DMS53 (cell line): ENCODE data around the gene TEDC2.
A peak's percentile ranks its signal among the peaks of the same experiment; 100 is the strongest.

ENCODE experiments used
- DNase-seq: peaks from one replicate; lab custom pipeline; 2025; lab: John Stamatoyannopoulos, UW

Gene TEDC2

DNA sequence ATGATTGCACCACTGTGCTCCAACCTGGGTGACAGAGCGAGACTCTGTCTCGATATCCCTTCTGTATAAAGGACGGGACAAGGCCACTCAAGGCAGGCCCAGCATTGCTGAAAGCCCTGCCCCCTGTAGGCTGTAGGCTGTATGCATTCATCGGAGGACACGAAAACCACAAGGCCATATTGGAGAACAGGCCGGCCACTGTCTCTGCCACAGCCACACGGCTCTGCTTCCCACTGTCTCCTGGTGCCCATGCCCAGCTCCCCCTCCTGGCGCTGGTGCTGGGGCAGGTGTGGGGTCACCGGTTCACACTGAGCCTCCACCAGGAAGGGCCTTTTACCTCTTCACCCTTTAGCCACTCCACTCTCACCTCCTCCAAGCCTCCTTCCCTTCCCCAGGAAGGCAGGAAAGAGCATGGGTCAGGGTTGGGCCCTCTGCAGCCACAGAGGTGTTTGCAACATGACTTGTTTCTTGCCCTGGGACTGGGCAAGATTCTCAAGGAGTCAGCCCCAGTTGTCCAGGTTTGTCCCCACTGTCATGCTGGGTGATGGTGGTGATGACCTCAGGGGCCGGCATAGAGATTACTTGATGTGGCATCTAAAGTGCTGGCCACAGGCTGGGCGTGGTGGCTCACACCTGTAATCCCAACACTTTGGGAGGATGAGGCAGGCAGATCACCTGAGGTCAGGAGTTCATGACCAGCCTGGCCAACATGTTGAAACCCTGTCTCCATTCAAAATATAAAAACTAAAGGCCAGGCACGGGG, 5.9 kb downstream of the TEDC2 start:
- DNase-seq: peak; percentile 42

DNA sequence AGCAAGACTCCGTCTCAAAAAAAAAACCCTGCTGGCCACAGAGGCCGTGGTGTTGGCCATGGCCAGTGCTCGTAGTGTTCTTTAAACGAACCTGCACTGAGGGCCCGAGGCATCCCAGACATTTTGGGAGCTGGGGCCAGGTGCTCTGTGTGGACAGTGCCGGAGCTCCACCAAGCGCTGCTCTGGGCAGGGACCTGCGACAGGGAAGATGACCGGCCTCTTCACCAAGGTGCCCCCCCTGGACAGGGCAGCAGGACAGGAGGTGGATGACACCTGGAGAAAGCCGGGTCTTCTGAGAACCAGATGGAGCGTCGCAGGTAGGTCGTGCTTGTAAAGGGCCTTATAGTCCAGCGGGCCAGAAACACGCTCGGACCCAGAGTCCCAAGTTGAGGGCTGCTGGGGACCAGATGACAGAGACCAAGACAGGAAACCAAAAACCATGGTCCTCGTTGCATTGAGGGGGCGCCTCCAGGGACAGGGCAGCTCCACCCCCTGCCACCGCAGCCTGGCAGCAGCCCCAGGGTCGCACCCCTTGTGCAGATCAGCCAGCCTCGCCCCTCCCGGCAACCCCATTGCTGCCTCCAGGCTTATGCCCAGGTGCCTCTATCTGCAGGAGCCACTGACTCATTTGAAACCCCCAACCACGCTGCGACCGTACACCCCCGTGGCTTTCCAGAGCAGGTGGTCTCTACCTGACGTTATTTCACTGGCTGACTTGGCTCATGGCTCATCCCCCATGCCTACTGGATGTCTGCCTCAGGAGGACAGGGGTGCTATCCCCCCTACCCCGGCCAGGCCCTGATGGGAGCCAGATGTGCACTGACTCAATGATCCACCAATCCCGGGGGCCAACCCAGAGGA, 7.0 kb downstream of the TEDC2 start:
- no peak for DNase-seq

GRCh38 chr16:2467528-2468232, 7.8 kb downstream of the TEDC2 start:
- DNase-seq: peak; percentile 87

- peak; percentile 63 for DNase-seq
These were observed 8.4 kb downstream of the TEDC2 start for GRCh38 chr16:2468233-2468724.

DNA sequence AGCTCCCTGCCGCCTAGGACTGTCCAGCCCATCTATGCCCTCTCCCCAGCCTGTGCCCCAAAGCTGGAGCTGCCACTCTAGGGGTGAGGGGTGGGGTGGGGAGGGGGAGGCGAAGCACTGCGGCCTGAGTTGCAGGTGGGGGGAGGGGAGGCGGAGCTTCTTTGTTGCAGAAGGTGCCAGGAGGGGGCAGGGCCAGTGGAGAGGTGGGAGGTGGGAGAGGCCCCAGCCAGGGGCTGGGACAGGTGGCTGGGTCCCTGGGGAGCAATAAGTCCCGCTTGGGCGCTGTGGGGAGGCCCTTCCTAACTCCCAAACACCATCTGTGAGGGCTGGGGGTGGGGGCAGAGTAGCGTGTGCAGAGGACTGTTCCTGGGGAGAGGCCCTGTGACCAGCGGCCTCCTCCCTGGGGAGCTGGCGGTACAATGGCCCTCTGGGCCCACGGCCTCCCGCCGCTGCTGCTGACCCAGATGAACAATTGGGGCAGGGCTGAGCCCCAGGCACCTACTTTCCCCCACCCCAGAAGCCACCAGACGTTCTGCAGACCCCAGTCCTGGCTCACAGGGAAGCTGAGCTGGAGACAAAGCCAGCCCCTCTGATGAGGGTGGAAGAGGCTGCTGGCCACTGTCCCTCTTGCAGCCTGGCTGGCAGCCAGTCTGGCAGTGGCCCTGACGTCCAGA, 9.0 kb downstream of the TEDC2 start:
- peak; percentile 62 for DNase-seq

GRCh38 chr16:2469399-2470233, 9.7 kb downstream of the TEDC2 start:
- peak; percentile 40 for DNase-seq

- DNase-seq: no peak
These were observed 10.3 kb downstream of the TEDC2 start for GRCh38 chr16:2470234-2470601.

DNA sequence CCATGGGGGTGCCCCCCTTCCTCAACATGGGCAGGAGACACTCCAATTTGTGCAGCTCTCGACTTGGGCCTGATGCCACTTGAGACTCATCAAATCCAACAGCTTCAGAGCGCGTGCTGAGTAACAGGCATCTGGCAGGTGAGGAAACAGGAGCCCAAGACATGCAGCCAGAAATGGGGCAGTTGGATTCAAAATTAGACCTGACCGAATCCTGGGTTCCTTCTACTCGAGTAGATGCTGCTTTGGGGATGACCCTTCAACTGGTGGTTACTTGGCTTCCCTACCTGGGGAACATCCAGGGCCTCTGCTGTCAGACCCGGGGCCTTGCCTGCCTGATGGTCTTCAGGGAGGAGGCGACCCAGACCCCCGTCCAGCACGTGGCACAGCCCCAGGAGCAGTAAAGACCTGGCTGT, 10.7 kb downstream of the TEDC2 start:
- peak; percentile 47 for DNase-seq

DNA sequence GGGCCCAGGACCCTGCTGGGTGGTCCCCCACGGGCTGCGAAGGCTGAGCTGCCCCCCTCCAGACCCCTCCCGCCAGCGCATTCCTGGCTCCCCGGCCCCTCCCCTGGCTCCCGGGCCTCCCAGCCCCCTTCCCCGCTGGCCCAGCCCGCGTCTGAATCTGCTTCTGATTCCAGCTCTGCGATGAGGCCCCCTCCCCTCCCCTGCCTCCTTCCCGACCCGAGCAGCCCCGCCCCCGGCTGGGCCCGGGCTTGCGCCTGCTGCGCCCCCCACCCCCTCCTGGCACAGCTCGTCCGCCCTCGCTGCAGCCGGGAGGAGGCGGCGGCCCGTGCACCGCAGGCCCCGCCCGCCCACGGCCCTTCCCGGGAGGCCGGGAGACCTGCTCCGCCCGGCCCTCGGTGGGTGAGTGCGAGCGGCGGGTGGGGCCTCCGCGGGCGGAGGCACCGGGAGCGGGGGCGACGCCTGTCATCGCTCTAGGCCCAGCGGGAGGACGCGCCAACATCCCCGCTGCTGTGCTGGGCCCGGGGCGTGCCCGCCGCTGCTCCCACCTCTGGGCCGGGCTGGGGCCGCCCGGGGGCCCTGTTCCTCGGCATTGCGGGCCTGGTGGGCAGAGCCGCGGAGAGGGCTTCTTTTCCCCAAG, 11.2 kb downstream of the TEDC2 start, which contains the start of gene NTN3:
NTN3 (plus strand) TSS at position 282 of the 637 bp plus-strand sequence. CDS start 405 bp downstream, outside the sequence.
- peak; percentile 57 for DNase-seq

DNA sequence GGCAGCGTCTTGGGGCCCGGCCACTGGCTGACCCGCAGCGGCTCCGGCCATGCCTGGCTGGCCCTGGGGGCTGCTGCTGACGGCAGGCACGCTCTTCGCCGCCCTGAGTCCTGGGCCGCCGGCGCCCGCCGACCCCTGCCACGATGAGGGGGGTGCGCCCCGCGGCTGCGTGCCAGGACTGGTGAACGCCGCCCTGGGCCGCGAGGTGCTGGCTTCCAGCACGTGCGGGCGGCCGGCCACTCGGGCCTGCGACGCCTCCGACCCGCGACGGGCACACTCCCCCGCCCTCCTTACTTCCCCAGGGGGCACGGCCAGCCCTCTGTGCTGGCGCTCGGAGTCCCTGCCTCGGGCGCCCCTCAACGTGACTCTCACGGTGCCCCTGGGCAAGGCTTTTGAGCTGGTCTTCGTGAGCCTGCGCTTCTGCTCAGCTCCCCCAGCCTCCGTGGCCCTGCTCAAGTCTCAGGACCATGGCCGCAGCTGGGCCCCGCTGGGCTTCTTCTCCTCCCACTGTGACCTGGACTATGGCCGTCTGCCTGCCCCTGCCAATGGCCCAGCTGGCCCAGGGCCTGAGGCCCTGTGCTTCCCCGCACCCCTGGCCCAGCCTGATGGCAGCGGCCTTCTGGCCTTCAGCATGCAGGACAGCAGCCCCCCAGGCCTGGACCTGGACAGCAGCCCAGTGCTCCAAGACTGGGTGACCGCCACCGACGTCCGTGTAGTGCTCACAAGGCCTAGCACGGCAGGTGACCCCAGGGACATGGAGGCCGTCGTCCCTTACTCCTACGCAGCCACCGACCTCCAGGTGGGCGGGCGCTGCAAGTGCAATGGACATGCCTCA, 12.0 kb downstream of the TEDC2 start:
- no peak for DNase-seq

GRCh38 chr16:2472488-2472864, 12.6 kb downstream of the TEDC2 start:
- no peak for DNase-seq

- DNase-seq: peak; percentile 22
These were observed 13.1 kb downstream of the TEDC2 start for GRCh38 chr16:2472885-2473445.

DNA sequence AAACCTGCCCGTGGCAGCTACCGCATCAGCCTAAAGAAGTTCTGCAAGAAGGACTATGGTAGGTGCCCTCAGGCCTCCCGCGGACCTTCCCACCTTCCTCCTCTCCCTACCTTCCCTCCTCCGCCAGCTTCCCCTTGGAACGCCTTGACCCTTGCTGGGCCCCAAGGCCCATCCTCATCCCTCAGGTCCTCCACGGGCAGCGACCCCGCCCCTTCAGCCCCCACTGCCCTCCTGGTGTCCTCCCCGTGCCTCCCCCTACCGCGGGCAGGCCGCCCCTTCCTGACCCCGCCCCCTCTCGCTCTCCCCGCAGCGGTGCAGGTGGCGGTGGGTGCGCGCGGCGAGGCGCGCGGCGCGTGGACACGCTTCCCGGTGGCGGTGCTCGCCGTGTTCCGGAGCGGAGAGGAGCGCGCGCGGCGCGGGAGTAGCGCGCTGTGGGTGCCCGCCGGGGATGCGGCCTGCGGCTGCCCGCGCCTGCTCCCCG, 13.6 kb downstream of the TEDC2 start:
- DNase-seq: peak; percentile 55

GRCh38 chr16:2473999-2474876, 14.3 kb downstream of the TEDC2 start:
- DNase-seq: peak; percentile 73

GRCh38 chr16:2474877-2475412, 15.0 kb downstream of the TEDC2 start, which contains the start of gene TBC1D24:
TSS of gene TBC1D24 (plus strand) at chr16:2475127. CDS start at chr16:2496149, 21,022 bp downstream.
- DNase-seq: peak; percentile 89

- peak; percentile 64 for DNase-seq
These were observed 15.8 kb downstream of the TEDC2 start for GRCh38 chr16:2475413-2476344.
